ENCODE results near the gene PSEN2.

Gene PSEN2

DNA sequence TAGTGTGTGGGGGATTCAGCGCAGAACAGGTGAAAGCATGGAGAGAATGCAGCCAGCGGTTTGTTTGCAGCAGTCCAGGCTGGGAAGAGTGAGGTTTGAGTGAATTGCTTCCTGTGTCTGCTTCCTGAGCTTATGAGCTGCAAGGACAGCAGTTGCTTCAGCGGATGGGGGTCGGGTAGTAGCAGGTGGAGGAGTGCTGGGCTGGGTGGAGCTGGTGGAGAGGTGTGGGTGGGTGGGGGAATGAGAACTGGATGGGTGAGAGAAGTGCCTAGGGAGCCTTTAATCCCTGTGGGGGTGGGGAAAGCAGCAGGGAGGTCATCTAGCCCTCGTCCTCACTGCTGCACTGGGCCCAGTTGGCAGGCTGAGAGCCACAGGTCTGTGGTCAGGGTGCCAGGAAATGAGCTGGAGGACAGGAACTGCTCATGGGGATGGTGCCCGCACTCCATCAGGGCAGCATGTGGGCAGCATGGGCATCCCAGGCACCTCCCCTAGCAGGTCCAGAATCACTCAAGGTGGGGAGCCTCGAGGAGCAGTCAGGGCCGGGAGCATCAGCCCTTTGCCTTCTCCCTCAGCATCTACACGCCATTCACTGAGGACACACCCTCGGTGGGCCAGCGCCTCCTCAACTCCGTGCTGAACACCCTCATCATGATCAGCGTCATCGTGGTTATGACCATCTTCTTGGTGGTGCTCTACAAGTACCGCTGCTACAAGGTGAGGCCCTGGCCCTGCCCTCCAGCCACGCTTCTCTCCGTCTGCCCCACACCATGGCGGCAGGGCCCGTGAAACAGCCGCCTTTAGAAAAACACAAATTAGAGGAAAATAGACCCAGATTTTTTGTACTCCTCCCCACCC is 14.8 kb downstream of the PSEN2 start:
- DNase-seq = no peak

DNA sequence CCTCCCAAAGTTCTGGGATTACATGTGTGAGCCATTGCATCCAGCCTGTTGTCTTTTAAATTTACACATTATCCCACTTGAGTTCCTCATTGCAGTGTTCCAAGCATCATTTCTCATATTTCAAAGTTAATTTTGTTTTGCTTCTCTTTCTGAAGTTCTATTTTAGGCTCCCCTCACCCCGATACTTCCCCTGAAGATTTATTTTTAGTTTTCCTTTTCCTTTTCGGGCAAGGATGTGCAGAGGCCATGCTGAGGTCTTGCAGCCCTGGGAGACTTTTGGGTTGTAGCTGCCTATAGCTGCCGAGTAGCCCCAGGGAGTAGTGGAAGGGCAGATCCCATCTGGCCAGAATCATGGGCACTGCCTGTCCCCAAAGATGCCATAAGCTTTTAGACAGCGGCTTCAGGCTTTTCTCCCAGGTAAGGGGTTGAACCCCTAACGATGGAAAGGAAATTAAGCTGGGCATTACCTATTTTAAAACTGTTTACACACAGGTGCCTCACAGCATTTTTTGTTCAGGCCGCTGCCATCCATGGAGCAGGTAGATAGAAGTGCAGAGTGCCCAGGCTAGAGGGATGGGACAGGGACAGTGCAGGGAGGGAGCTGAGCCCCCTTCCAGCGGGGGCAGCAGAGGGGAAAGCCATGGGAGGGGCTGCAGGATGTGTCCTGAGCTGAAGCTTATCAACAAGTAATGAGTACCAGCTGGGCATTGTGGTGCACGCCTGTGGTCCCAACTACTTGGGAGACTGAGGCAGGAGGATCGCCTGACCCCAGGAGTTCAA is 15.9 kb downstream of the PSEN2 start:
- DNase-seq = no peak

DNA sequence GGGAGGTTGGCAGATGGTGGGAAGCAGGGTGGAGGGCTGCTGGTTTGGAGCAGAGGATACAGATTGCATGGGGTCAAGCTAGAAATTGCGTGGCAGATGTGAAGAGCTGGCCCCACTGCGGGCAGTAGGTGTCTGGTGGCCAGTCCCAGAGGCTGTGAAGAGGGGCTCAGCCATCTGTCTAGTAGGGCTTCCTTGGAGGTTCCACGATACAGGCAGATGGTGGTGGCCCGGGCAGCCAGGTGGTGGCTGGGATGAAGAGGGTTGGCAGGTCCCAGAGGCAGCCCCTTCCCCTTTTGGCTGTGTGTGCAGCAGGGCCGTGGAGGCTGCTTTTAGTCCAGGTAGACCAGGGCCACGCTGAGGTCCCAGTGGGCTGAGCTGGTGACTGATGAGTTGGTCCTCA is 16.6 kb downstream of the PSEN2 start:
- DNase-seq = no peak

DNA sequence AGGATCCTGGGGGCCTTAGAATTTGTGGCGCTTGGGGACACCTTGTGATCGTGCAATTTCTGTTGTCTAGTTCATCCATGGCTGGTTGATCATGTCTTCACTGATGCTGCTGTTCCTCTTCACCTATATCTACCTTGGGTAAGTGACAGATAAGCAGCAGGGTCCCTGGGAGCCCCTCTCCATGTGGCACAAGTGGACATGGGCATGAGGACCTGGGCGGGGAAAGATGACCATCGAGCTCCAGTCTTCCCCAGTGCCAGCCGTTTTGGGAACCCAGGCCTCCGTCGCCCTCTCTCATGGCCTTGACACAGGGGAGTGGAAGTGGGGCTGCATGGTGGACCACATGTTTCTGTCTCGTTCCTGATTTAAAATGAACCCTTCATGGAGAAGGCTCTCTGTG is 17.6 kb downstream of the PSEN2 start:
- DNase-seq = no peak

DNA sequence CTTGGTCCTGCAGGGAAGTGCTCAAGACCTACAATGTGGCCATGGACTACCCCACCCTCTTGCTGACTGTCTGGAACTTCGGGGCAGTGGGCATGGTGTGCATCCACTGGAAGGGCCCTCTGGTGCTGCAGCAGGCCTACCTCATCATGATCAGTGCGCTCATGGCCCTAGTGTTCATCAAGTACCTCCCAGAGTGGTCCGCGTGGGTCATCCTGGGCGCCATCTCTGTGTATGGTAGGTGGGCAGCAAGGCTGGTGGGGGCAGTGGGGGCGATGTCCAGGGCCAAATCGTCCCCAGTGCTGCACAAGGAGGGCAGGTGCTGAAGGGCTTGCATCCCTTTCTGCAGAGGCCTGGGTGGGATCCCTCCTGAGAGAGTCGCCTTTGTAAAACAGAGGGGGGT is 18.4 kb downstream of the PSEN2 start:
- DNase-seq = no peak

DNA sequence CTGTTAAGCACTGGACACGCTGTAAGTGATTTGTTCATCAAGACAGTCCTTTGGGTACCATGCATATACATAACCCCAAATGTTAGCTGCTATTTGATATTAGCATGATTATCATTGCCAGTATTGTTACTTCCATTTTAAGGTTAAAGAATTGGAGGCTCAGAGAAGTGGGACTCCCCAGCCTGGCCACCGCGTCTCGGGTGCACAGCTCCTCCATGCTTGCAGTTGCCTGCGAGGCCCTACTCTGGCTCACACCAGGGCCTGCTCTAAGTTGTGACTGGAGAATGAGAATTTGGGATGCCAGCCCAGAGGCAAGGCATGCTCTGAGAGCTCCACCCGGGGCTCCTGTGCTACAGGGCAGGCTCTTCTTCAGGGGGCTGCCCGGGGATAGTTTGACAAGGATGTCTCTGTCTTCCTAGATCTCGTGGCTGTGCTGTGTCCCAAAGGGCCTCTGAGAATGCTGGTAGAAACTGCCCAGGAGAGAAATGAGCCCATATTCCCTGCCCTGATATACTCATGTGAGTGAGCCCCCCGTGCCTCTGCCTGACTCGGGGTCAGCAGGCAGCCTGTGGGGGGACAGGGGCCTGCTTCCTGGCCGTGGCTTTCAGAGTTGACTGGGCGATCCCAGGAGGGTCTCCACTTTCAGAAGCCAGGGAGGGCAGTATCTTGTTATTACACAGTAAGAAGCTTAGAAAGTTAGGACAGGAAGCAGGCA is 19.4 kb downstream of the PSEN2 start:
- no peak for DNase-seq

DNA sequence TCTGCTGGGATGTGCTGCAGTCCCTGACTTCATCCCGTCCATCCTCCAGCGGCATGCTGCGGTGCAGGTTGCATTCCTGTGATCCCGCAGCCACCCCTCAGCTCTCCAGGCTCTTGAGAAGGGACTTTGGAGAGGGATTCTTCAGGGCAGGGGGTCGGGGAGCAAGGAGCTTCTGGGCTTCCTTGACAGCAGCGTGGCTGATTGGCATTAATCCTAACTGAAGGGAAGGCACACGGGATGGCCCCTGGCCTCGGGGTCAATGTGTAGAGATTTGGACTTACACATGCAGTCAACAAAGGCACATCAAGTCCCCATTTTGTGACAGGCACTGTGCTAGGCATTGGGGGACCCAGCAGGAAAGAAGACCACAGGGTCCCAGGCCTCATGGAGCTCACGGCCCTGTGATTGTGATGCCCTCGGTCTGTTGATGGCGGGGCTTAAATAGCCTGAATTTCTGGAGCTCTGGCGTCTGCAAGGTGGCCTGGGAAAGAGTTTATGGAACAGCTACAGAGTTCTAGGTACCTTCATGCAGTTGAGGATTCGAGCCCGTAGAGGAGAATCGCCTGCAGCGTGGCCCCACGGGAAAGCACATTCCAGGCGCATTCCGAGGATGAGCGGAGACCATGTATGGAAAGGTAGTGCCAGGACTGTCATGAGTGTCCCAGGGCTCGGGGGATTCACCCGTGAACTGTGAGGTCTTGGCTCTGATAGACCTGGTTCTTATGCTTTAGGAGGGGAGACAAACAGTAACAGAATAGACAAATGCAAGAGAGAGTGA is 20.1 kb downstream of the PSEN2 start:
- DNase-seq = no peak

DNA sequence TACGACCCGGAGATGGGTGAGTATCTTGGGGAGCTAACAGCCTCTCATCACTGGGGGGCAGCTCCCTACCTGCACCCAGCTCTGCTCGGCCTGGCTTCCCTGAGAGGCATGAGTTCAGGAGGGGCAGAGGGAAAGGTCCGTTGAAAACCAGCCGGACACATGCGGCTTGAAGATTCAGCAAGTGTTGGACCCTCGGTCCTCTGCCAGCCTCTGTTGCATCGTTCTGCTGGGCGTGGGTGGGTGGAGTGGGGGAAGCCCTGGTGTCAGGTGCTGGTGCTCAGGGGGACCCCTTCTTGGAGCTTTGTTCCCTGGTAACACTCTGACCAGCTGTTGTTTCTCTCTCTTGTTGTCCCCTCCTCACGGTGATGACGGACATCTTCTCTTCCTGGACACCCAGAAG is 20.9 kb downstream of the PSEN2 start:
- DNase-seq = no peak

DNA sequence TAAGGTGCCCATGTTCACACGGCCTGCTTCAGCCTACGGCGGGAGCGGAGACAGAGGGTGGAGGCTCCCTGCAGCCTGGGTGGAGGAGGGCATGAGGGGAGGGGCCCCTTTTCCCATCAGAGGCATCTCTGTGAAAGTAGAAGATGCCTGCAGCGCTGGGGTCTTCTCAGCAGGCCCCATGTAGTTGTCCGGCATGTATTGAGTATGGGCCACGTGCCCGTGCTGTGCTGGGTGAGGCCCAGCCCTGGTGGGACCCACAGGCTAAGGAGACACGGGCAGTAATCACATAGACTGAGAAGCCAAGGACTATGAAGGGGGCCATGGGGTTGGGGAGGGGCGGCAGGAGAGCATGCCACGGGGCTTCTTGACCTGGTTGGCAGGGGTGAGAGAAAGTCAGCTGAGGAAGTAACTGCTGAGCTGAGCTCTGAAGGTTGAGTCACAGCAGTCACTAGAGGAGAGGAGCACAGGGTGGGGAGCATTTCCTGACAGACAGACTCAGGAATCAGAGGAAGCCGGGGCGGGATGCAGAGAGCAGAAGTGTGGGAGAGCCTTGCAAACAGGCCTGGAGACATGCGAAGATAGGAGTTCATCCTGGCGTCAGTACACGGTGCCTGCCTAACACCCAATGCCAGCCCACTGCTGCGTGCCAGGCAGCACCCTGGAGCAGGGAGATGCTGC is 21.6 kb downstream of the PSEN2 start:
- DNase-seq = peak in 2 of 58 donors; percentile 11 to 57

DNA sequence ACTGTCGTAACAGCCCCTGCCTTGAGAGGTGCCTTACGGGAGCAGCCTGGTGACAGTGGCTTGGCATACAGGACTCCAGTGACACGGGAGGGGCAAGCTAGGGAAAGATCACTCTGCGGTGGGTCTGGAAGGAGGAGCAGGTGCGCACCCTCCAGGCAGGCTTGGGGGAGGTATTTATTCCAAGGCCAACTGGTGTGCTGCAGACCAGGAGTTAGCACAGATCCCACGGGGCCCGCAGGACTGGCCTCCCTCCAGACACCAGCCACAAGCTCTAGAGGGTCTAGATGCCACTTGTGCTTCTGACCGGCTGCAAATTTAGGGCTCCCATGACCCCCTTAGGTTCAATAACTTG is 22.1 kb downstream of the PSEN2 start:
- DNase-seq = no peak

DNA sequence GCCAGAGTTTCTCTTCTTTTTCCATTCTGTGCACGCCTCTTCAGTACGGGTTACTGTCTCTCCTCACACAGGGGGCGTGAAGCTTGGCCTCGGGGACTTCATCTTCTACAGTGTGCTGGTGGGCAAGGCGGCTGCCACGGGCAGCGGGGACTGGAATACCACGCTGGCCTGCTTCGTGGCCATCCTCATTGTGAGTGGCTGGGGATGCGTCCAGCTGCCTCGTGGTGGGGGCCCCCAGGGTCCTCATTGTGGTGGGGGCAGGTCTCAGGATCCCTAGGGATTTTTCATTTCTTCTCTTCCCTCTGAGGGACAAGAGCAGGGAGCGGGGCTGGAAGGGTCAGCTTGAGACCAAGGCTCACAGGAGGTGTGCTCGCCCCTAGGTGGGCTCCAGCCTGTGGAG is 23.5 kb downstream of the PSEN2 start:
- DNase-seq = no peak

DNA sequence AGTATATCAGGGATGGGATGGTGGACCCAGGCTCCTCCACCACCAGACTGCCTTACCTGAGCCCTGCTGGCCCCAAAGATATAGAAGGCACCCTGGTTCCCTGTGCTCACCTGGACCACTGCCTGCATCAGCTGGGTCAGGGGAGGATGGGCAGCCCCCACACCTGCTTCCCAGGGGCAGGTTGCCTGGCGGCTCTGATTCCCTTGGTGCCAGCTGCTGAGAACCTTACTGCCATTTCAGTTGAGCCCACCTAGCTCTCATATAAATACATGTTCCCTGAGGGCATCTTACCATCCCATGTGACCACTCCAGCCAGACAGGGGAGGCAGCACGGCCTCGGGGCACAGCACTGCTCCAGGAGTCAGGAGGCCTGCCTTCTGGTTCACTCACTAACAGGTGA is 24.4 kb downstream of the PSEN2 start:
- no peak for DNase-seq

DNA sequence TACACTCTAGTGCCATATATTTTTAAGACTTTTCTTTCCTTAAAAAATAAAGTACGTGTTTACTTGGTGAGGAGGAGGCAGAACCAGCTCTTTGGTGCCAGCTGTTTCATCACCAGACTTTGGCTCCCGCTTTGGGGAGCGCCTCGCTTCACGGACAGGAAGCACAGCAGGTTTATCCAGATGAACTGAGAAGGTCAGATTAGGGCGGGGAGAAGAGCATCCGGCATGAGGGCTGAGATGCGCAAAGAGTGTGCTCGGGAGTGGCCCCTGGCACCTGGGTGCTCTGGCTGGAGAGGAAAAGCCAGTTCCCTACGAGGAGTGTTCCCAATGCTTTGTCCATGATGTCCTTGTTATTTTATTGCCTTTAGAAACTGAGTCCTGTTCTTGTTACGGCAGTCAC is 25.2 kb downstream of the PSEN2 start:
- DNase-seq = no peak

DNA sequence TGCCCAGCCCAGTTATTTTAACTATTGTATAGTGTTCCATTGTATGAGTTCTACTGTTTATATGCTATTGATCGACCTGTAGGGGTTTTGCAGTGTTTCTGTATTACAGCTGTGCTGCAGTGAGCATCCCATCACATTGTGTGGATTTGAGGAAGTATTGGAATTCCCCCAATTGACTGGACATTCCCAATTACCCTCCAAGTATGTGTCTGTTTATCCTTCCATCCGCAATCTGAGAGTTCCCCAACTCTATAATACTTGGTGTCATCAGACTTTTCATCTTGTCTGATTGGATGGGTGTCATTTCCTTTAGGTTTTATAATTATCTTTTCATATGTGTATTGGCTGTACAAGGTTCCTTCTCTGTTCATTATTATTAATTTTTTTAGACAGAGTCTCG is 27.8 kb downstream of the PSEN2 start:
- no peak for DNase-seq

DNA sequence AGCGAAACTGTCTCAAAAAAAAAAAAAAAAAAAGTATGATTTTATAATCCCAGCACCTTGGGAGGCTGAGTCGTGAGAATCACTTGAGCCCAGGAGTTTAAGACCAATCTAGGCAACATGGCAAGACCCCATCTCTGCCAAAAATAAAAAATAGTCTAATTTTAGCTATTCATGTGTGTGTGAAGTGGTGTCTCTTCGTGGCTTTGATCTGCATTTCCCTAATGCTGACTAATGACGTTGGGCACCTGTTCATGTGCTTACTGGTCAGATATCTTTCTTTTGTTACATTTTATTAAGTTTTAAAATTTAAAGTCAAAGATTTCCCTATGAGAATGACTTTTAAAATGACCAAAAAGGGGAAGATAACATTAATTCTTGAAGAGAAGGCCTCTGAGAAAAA is 31.0 kb downstream of the PSEN2 start:
- DNase-seq = no peak

DNA sequence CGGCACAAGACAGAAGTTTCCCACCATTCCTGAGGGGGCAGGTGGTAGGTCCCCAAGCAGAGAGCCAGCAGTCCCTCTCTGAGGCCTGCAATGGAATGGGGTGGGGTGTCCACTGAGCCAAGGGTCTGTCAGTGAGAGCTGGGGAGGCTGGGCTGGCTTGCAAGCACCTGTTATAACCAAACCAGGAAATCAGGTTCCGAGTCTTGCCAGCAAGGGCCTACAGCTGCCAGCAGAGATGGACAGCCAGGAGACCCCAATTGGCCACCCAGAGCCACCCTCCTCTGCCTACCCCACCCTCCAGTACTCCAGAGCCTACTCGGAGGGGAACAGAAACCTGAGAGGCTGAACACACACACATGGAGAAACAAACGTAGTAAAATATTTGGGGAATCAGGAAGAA is 32.2 kb downstream of the PSEN2 start:
- no peak for DNase-seq

DNA sequence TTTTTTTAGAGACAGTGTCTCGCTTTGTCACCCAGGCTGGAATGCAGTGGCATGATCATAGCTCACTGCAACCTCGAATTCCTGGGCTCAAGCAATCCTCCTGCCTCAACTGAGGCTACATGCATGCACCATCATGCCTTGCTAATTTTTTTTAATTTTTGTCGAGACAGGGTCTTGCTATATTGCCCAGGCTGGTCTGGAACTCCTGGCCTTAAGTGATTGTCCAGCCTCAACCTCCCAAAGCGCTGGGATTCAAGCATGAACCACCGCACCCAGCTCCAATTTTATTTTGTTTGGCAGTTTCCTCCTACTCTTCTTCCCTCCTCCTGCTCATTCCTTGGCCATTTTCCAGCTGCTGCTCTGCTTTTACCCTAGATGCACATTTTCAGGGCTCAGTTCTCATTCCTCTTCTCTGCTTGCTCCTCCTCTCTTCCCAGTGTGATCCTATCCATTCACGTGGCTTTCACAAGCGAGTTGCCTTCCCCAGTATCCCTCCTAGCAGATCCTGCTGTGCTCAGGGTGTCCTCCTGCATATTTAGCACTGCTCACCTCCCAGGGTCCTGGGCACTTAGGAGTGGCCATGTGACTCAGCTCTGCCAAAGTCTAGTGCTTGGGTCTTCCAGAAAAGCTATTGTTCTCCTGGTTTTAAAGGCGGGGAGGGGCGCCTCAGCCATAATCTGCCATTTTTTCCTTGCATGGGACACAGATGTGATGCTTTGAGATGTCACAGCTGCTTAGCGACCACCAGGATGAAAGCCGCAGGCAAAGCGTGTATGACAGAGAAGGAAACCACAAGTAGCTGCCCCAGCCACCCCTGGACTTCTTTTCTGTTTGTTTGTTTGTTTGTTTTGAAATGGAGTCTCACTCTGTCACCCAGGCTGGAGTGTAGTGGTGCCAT is 33.7 kb downstream of the PSEN2 start:
- DNase-seq = peak in 7 of 58 donors; percentile 3 to 14 (median 9)

DNA sequence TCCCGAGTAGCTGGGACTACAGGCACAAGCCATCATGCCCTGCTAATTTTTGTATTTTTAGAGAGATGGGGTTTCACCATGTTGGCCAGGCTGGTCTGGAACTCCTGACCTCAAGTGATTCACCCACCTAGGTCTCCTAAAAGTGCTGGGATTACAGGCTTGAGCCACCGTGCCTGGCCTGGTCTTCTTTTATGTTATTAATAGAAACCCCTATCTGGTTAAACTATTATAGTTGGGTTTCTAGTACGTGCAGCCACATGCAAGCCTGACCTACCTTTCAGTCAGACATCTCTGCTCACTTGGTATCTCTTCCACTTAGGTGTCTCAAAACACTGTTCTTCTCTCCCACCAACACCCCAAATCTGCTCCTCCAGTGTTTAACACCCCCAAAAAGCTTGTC is 34.4 kb downstream of the PSEN2 start:
- no peak for DNase-seq

DNA sequence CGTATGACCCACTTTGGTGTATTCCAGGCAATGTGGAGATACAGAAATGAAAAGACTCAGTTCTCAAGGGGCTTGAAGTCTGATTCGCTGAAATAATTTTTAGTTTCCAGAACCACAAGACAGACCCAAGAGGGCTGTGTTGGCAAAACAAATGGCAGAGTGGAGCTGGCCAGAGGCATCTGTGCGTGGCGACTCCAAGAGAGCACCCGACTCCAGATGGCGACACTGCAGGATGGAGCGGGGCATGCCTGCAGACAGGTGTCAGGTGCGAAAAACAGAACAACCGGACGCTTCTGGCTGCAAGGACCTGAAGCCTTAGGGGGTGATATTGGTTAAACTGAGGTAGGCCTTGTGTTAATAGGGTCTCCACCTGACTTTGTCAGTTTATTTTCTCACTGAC is 38.0 kb downstream of the PSEN2 start:
- no peak for DNase-seq

DNA sequence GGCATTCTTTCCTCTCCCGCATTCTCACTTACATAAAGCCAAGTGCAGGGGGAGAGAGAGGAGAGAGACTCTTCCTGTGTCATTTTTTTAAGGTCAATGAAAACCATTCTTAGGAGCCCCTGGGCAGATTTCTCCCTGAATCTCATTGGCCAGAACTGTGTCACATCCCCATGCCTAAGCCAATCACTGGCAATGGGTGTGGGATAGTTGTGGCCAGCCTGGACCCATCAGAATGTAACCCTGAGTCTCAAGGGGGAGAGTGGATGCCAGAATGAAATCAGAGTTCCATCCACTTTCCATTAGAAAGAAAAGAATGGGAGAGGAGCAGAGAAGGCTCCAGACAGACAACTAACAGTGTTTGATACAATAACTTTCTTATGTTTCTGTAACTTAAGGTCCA is 38.5 kb downstream of the PSEN2 start:
- DNase-seq = no peak

All from anterior cingulate cortex (tissue), 58 donors.